Pulmonary artery endothelial cell (primary cell): ENCODE data around the gene SRGAP3. TPM values are rescaled to one million over a fixed set of nuclear protein-coding genes. Genes with fewer than 3 reads are reported as not detected.

Experiments used
- DNase-seq: peaks from one replicate; pipeline ENCODE4 v3.0.0-alpha.2; 2011; ENCODE audit warnings: low read depth, low spot score
- total RNA-seq: library from RNA; depleted of rRNA; stranded (reverse); fragments of >200 nt; gene quantifications from 2 replicates; pipeline ENCODE4 v1.2.3, GENCODE V29; 2014

The SRGAP3 gene
- total RNA-seq, 1 donor from 2014 or later: 0.13 TPM

GRCh38 chr3:9061634-9062033 is 187.8 kb downstream of the SRGAP3 start:
- DNase-seq: no peak

GRCh38 chr3:9059489-9060400 is 189.7 kb downstream of the SRGAP3 start:
- DNase-seq: no peak

GRCh38 chr3:9056581-9056980 is 192.9 kb downstream of the SRGAP3 start:
- no peak for DNase-seq

DNA sequence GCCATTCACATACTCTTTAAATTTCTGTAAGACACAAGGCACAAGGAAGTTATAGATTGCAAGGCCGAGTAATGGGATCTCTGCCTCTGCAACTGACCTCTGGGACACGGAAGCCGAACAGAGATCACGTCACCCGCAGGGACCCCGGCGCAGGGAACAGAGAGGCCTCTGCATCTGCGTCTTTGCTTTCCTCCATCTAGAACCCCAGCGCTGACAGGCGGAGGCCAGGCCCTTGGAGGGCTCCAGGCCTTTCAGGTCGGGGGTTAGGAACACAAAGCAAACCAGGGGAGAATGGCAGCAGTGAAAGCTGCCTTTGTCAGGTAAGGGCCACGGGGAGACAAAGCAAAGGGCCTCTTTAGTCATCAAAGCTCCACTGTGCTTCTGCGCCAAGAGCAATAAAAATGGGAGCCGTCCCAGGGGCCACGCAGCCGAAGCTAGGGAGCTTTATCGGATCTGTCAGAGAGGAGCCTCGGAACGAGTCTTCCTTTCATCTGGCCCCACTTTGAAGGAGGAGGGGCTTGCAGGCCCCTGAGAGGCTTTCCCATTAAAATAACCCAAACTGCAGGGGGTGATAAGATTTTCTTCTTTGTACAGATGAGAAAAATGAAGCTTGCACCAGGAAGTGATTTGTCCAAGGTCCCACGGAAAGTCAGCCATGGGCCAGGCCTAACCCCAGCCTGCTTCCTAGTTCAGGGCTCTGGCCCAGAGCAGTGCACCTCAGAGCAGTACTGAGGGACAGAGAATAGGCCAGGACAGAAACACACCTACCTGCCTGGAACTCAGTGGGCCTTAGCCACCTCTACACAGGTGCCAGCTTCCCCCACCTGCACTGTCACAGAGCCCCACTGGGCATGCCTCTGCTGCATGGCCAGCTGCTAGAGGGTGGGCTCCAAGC is 201.7 kb downstream of the SRGAP3 start:
- no peak for DNase-seq

GRCh38 chr3:9045371-9045770 is 204.1 kb downstream of the SRGAP3 start:
- no peak for DNase-seq

DNA sequence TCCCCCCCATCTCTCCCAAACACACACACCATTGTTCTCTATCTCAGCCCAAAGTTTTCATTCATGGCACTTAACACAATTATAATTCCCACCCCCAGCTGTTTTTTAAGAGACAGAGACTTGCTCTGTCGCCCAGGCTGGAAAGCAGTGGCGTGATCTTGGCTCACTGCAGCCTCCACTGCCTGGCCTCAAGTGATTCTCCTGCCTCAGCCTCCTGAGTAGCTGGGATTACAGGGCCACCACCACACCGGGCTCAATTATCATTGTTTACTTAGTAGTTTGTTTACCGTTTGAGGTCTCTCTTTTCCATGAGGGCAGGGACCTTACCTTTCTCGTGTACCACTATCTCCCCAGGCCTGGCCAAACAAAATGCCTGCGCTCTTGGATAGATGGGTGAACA is 206.4 kb downstream of the SRGAP3 start:
- DNase-seq: no peak

DNA sequence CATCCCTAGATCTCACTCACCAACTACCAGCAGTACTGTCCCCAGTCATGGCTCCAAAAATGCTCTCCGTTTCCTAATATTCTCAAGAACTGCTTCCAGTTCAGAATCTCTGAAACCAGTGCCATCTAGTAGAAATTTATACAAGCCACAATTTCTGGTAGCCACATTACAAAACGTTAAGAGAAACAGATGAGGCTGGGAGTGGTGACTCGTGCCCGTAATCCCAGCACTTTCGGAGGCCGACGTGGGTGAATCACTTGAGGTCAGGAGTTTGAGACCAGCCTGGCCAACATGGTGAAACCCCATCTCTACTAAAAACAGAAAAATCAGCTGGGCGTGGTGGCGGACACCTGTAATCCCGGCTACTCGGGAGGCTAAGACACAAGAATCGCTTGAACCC is 207.8 kb downstream of the SRGAP3 start:
- DNase-seq: no peak

GRCh38 chr3:9040996-9041395 is 208.4 kb downstream of the SRGAP3 start:
- no peak for DNase-seq

DNA sequence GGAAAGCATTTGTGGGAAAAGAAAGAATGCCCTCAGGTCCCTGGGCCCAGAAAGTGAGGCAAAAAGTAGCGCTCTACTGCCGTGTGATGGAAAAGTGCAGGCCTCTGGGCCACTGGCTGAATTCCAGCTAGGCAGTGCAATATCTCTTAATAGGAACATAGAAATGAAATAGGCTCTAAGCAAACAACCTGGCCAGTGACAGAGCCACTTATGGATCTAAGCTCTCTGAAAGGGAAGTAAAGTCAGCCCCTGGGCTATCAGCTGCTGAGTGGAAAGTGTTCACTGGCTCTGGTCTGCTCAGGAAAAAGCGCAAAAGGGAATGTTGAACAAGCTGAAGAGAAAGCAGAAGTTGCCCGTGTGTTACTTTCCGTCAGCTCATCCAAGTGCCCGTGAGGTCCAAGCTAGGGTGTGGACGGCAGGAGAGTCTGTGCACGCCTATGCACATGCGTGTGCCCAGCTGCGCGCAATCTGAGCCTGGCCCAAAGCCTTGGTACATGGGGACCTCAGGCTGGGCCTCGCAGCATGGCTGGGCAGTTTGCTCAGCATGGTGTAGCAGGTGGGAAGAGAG is 212.2 kb downstream of the SRGAP3 start:
- no peak for DNase-seq

DNA sequence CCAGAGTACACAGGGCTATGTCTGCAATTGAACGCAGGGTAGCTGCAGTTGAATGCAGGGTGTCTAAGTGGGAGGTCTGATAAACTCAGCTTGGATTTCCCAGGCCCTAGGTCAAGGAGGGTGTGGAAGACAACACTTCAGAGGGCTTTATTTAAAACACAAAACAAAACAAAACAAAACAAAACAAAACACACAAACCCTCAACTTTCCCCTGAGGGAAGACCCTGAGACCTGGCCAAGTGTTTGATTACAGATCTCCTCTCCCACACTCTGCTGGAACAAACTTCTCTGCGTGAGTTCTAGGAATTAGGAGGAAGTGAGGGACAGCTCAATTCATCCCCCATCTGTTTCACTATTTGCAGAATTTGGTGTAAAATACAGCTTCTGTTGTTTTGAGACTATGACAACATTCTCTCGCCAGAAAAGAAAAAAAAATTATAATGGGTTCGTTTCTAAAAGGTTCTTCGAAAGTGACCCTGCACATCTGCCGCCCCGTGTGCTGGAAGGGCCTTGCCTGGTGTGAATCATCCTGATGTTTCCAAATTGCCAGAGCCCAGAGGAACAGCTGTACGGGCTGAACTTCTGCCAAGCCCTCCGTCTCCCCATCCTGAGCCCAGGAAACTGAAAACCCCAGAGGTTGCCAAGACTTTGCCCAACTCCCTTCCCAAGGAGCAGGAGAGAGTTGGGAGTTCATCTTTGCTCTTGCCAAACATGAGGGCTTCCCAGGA is 212.9 kb downstream of the SRGAP3 start:
- no peak for DNase-seq

GRCh38 chr3:9035961-9036360 is 213.5 kb downstream of the SRGAP3 start:
- no peak for DNase-seq

DNA sequence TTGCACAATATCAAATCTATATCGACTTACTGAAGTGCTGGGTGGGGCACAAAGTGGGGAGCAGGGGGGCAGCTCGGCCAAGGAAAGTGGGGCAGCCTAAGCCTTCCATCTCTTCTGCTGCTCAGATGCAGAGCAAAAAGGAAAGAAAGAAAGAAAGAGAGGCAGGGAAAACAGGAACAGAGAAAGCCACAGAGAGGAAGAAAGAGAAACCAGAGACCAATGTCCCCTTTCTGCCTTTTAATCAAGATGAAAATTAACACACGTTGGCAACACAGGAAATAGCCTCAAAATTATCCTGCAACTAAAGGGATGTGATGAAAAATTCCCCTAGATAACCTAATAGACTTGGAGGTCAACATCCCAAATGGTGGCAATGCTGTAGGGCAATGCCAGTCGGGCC is 214.0 kb downstream of the SRGAP3 start:
- no peak for DNase-seq

GRCh38 chr3:9033867-9034266 is 215.6 kb downstream of the SRGAP3 start:
- no peak for DNase-seq

- DNase-seq: no peak
Observed at GRCh38 chr3:9032231-9032777, 217.1 kb downstream of the SRGAP3 start.

DNA sequence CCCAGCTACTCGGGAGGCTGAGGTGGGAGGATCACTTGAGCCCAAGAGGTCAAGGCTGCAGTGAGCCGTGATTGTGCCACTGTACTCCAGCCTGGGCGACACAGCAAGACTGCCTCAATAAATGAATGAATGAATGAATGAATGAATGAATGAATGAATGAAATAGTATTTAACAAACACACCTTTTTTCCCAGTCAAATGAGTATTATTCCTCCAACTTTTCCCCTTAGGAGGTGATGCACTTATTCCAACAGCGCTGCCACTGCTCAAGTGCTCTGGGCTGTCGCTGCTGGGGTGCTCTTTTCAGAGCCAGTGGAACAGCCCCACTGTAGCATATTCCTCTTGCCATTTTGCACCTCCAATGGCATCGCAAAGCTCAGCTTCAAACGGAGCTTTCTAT is 219.4 kb downstream of the SRGAP3 start:
- DNase-seq: no peak

DNA sequence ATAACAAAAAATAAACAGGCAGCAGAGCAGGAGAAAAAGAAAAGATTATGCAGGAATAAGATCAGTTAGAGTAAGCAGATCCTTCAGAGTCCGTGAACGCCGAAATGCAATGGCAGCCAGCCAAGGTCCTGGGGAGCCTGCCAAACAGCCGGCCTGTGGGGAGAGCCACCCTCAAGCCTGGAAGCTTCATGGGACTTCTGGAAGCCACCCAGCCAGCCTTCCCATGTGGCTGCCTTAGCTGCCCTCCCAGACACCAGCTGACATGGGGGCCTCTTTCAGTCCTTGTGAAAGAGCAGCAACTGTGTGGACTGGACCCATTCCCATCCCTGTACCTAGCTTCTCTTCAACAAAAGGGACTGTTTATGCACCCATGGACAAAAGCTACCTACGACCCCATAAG is 221.3 kb downstream of the SRGAP3 start:
- no peak for DNase-seq

DNA sequence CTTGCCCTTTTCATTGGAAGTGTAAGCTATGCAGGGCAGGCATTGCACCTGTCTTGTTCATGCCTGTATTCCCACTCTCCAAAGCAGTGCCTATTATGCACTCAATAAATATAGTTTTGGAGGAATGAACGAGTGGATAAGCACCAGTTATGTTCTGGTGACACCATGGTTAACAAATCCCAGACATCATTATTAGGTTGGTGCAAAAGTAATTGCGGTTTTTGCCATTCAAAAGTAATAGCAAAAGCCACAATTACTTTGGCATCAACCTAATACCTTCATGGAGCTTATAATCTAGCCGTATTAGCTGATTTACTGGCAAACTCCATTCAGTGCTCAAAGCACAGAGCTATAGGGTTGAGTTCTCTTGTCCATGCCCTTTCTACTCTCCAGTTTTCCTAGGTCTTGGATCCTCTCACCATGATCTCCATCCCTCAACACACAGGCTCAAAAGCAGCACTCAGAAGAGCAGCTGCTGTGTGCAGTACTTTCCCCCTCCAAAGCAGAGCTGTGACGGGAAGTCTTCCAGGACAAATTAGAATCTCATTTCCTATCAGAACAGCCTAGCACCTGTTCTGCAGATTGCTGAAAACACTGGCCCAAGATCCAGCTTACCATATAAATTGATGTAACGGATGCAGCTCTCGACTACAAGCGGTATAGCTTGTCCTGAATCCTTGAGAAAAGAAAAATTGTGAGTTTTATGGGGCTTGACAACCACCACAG is 223.0 kb downstream of the SRGAP3 start:
- DNase-seq: no peak

GRCh38 chr3:9024341-9024740 is 225.1 kb downstream of the SRGAP3 start:
- DNase-seq: no peak

DNA sequence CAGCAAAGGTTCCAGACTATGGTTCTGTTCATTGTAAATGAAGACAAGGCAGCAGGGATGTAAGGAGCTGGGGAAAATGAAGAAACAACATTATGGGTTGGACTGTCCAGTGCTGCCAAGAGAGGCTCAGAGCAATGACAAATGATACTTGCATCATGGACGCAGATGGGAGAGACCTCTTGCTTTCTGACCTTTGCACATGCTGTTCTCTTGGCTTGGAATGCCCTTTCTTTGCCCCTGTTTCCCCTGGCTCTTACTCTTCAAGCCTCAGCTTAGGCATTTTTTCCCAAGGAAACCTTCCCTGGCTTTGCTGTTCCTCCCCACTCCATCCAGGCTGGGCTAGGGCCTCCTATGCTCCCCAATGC is 226.2 kb downstream of the SRGAP3 start:
- no peak for DNase-seq
